Right ventricle myocardium superior (tissue), 1 donor: ENCODE results near the gene KCNJ10. TPM values are rescaled to one million over a fixed set of nuclear protein-coding genes. Genes with fewer than 3 reads are reported as not detected.

ENCODE experiments used
- ATAC-seq: fragments of 200-7000 bp; cut with Tn5 transposase; one replicate; pipeline ENCODE4 v1.9.1; 2020; ENCODE audit warnings: mild to moderate bottlenecking; ENCODE audit not compliant: poor library complexity
- DNase-seq: peaks from one replicate; pipeline ENCODE4 v3.0.0-alpha.2; 2020
- intact Hi-C: fragments of 100-400 bp; cut with DNase I; formaldehyde crosslinking; loops from one replicate; pipeline ENCODE4 v1.11.2; 2022
- total RNA-seq: library from RNA; stranded (reverse); fragmentation: NEBNext Ultra II Directional; extraction: Animal tissue kit (Norgen Biotek cat#: 25700); gene quantifications from one replicate; pipeline ENCODE4 v1.2.1, GENCODE V29; 2021
- donor health status: DM: no; HTN: yes; CAD: no; lungs with severe emphysema.

Gene KCNJ10
- total RNA-seq, 1 donor from 2014 or later = 0.16 TPM

DNA sequence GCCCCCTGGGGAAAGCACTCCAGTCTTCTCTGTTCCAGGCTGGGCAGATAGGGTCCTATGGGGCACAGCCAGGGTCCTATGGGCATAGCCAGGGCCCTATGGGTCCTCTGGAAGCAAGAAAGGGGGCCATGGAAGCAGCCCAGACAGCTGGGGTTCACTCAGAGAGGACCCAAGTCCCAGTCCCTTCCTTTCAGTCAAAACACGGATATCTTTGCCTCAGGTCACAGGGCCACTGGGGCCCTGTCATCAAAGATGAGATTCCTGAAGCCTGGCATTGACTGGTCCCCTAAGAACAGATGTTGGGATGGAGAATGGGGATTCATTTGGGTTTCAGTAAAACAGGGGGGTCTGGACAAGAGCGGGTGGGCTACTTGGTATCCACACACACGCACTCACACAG is 19.9 kb upstream of the KCNJ10 start:
- intact Hi-C loops = loop anchor here (10.0 kb wide), 1 partner anchor 285 kb away; no protein-coding TSS in a partner anchor
- DNase-seq = no peak
- no peak for ATAC-seq

GRCh38 chr1:160087118-160087662 is 17.2 kb upstream of the KCNJ10 start:
- no peak for ATAC-seq
- DNase-seq = no peak
- intact Hi-C loops = loop anchor here (10.0 kb wide), 1 partner anchor 288 kb away; no protein-coding TSS in a partner anchor

DNA sequence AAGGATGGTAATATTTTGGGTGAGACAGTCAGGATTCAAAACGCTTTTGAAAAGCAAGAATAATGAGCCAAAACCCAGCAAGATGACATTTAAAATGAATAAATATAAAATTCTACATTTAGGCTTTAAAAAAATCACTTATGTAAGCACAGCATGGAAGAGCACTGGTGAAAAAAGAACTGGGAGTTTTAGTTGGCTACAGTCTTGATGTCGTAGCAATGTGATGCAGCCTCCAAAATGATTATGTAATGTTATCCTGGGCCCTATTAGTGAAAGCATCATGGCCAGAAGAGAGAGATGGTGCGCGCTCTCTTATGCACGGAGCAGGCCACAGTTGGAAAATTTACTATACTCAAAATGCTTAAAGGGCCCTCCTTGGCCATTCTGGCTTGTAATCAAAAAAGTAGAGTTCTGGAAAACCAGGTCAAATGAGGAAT is 16.5 kb upstream of the KCNJ10 start:
- ATAC-seq (peak; percentile 54), DNase-seq (no peak)
- intact Hi-C loops = loop anchor here (10.0 kb wide), 1 partner anchor 288 kb away; no protein-coding TSS in a partner anchor

- ATAC-seq = peak; percentile 82
- peak; percentile 91 for DNase-seq
- intact Hi-C loops = loop anchor here (10.0 kb wide), 1 partner anchor 289 kb away; no protein-coding TSS in a partner anchor
These were observed 15.9 kb upstream of the KCNJ10 start for GRCh38 chr1:160085686-160086455.

- ATAC-seq = no peak
- intact Hi-C loops = loop anchor here (5.0 to 10.0 kb wide), 2 partner anchors 38 to 290 kb away; no protein-coding TSS in a partner anchor
- DNase-seq = no peak
These were observed 14.9 kb upstream of the KCNJ10 start for GRCh38 chr1:160084771-160085321.

DNA sequence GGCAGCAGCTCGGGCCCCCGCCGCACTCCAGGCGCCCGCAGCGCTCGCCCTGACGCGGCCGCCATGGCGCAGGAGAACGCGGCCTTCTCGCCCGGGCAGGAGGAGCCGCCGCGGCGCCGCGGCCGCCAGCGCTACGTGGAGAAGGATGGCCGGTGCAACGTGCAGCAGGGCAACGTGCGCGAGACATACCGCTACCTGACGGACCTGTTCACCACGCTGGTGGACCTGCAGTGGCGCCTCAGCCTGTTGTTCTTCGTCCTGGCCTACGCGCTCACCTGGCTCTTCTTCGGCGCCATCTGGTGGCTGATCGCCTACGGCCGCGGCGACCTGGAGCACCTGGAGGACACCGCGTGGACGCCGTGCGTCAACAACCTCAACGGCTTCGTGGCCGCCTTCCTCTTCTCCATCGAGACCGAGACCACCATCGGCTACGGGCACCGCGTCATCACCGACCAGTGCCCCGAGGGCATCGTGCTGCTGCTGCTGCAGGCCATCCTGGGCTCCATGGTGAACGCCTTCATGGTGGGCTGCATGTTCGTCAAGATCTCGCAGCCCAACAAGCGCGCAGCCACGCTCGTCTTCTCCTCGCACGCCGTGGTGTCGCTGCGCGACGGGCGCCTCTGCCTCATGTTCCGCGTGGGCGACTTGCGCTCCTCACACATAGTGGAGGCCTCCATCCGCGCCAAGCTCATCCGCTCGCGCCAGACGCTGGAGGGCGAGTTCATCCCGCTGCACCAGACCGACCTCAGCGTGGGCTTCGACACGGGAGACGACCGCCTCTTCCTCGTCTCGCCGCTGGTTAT is 14.2 kb upstream of the KCNJ10 start:
- DNase-seq = peak; percentile 80
- intact Hi-C loops = loop anchor here (5.0 to 10.0 kb wide), 2 partner anchors 37 to 291 kb away; no protein-coding TSS in a partner anchor
- peak; percentile 83 for ATAC-seq

DNA sequence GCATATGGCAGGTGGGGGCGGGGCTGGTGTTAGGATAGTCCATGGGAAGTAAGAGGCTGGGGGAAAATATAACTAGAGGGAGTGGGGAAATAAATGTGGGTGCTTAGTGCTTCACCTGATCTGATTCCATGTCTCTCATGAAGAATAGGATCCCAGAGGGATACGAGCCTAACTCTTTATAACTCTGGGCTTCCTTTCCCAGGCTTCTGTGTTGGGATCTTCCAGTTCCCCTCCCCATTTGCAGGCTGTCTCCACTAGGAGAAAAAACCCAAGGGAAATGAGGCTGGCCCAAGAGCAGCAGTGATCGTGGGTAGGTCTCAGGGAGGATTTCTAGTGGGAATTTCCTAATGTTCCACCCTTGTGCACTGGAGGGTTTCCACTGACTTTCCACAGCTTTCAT is 13.0 kb upstream of the KCNJ10 start:
- ATAC-seq (no peak), DNase-seq (no peak)
- intact Hi-C loops = loop anchor here (5.0 to 10.0 kb wide), 2 partner anchors 36 to 292 kb away; no protein-coding TSS in a partner anchor

GRCh38 chr1:160082487-160082886 is 12.5 kb upstream of the KCNJ10 start:
- intact Hi-C loops = loop anchor here (5.0 to 10.0 kb wide), 2 partner anchors 35 to 292 kb away; no protein-coding TSS in a partner anchor
- ATAC-seq (no peak), DNase-seq (no peak)

DNA sequence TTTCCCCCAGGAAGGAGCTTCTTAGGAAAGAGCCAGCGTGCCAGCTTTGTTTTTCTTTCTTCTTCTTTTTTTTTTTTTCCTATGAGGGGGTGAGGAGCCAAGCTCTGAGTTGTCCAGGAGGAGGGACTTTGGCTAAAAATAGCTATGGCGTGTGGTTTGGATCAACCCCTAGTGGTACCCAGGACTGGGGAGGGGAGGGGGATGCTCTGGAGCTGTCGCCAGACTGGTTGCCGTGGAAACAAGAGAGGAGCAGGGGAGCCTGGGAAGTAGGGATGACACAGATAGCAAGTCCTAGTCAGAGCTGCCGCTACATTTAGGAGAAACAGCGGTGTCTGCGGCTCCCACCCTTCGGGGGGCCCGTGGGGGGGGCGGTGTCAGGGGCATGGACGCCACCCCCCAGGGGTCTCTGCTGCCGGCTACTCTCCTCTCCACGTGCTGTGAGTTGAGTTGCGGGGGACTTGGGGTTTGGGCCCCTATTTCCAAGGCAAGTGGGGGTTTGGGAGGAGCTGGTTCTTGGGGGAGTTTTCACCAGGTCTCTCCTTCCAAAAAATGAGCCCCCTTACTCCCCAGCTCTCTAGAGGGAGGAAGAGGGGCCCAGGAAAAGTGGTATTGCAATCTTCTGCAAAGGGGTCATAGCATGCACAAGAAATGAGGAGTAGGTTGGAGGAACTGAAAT is 11.4 kb upstream of the KCNJ10 start, which contains the start of gene KCNJ9:
Gene KCNJ9, plus strand, starts transcription at position 278 of the 676 bp plus-strand sequence. CDS start 2,493 bp downstream, outside the sequence.
- no peak for DNase-seq
- intact Hi-C loops = loop anchor here (5.0 to 10.0 kb wide), 2 partner anchors 34 to 293 kb away; no protein-coding TSS in a partner anchor
- no peak for ATAC-seq

DNA sequence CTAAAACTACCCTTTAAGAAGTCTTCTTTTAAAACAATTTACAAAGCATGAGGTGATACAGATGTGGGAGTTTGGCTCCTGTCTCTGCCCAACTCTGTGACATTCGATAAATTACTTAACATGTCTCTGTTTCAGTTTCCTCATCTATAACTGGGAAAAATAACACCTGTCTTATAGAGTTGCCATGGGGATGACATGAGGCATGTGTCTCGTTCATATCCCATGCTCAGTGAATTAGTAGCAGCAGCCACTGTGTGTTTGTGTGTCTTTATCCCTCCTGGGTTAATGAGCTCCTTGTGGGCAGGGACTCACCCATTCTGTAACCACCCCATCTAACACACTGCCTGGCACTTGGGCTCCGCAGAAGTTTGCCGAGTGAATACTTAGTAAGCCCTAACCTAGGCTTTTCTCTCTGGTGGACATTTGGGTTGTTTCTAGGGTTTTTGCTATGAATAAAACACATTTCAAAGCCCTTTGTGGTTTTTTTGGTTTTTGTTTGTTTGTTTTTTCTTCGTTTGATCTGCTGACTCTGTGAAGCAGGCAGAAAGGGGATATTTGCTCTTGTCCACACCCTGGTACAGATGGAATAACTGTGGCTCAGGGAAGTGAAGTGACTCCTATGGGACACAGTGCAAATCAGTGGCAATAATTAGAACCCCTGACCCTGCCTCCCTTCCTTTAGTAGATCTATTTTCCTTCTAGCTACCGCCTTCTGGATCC is 10.6 kb upstream of the KCNJ10 start:
- intact Hi-C loops = loop anchor here (5.0 to 10.0 kb wide), 2 partner anchors 33 to 294 kb away; no protein-coding TSS in a partner anchor
- ATAC-seq = no peak
- DNase-seq = no peak

- DNase-seq (no peak), ATAC-seq (no peak)
- intact Hi-C loops = no loop called here
These were observed 9.5 kb upstream of the KCNJ10 start for GRCh38 chr1:160079448-160079847.

GRCh38 chr1:160078512-160079195 is 8.7 kb upstream of the KCNJ10 start:
- peak; percentile 66 for ATAC-seq
- no peak for DNase-seq
- intact Hi-C loops = no loop called here

- DNase-seq = no peak
- peak; percentile 15 for ATAC-seq
- intact Hi-C loops = no loop called here
These were observed 7.5 kb upstream of the KCNJ10 start for GRCh38 chr1:160077486-160077885.

GRCh38 chr1:160076295-160076694 is 6.3 kb upstream of the KCNJ10 start:
- no peak for DNase-seq
- ATAC-seq = no peak
- intact Hi-C loops = no loop called here

- ATAC-seq (no peak), DNase-seq (no peak)
- intact Hi-C loops = no loop called here
These were observed 5.9 kb upstream of the KCNJ10 start for GRCh38 chr1:160075836-160076235.

- intact Hi-C loops = no loop called here
- DNase-seq (no peak), ATAC-seq (no peak)
These were observed 4.9 kb upstream of the KCNJ10 start for GRCh38 chr1:160074865-160075264.

DNA sequence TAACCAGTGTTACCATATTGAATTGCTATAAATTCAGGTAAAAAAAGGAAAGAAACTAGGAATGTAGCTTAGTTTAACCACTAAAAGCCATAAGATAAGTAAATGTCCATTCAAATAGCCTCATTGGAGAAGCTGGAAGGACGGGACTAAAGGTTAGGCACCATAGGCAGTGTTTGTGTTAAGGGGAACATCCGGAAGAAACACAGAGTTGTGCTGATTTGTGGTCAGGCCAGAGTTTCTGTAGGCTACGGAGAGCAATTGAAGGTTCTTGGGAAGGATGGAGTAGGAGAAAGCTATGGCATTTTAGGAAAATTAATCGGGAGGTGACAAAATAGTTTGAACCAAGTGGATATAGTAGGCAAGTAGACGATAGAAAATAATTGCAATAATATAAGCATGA is 1.3 kb upstream of the KCNJ10 start:
- ATAC-seq (no peak), DNase-seq (no peak)
- intact Hi-C loops = no loop called here
